GM12892 (cell line): Measurements from ENCODE around the gene TES.

Source experiments
- POLR2A ChIP-seq: IDR thresholded peaks from 2 replicates; pipeline ENCODE4 v1.6.1; 2011; ENCODE audit warnings: low read depth, low read length, control low read depth
- POLR2AphosphoS5 ChIP-seq: IDR thresholded peaks from 2 replicates; pipeline ENCODE4 v1.6.1; 2011; ENCODE audit warnings: low read depth, low read length, control low read depth

DNA sequence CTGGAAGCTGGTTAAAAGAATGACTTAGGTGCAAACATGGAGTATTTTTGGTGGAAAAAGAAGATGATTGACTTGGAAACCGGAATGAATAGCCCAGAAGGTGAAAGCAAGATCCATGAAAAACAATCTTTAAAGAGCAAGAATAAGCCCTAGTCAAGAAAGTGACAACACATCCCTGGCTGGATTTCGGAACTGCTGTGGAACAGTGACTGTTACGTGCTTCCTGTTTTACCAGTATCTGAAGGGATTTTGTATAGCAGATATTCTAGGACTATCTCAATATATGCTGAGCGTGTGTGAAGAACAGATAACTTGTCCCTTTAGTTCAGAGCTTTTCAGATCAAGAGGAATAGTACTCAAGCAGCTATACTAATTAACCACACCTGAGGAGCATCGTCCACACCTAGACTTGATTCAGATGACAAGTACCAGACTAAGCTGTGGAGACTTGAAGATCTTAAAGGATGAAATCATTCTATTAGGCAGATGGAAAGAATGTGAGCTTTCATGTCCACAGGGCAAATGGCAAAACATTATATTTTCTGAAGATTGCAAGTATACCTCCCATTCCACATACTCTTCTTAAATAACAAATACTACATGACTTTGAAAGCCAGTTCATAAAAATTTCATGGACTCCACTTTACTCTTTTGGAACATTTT is 11.5 kb upstream of the TES start:
- no peak for TF ChIP-seq POLR2A
- TF ChIP-seq POLR2AphosphoS5: no peak
